Adipocyte (in vitro differentiated cells): Measurements from ENCODE around the gene PARL.

Experiments
- DNase-seq: peaks from one replicate; pipeline ENCODE4 v3.0.0-alpha.2; 2015; ENCODE audit warnings: low read depth
- H3K27me3 ChIP-seq: replicated peaks from 2 replicates; pipeline ENCODE4 v1.7.0; 2013; ENCODE audit warnings: mild to moderate bottlenecking, low read length, moderate library complexity; ENCODE audit not compliant: control insufficient read depth, insufficient read depth
- H3K36me3 ChIP-seq: 2 replicates; pipeline ENCODE4 v1.7.0; 2013; ENCODE audit warnings: low read length, mild to moderate bottlenecking, moderate library complexity; ENCODE audit not compliant: control insufficient read depth, insufficient read depth, severe bottlenecking
- H3K4me1 ChIP-seq: 2 replicates; pipeline ENCODE4 v1.7.0; 2013; ENCODE audit warnings: mild to moderate bottlenecking, low read length, moderate library complexity; ENCODE audit not compliant: control insufficient read depth, insufficient read depth
- H3K4me3 ChIP-seq: 2 replicates; pipeline ENCODE4 v1.7.0; 2013; ENCODE audit warnings: mild to moderate bottlenecking, low read length, moderate library complexity
- H3K9ac ChIP-seq: 2 replicates; pipeline ENCODE4 v1.7.0; 2013; ENCODE audit warnings: mild to moderate bottlenecking, low read length, moderate library complexity
- H3K9me3 ChIP-seq: 2 replicates; pipeline ENCODE4 v1.7.0; 2013; ENCODE audit warnings: mild to moderate bottlenecking, low read length, moderate library complexity; ENCODE audit not compliant: control insufficient read depth

Gene PARL

DNA sequence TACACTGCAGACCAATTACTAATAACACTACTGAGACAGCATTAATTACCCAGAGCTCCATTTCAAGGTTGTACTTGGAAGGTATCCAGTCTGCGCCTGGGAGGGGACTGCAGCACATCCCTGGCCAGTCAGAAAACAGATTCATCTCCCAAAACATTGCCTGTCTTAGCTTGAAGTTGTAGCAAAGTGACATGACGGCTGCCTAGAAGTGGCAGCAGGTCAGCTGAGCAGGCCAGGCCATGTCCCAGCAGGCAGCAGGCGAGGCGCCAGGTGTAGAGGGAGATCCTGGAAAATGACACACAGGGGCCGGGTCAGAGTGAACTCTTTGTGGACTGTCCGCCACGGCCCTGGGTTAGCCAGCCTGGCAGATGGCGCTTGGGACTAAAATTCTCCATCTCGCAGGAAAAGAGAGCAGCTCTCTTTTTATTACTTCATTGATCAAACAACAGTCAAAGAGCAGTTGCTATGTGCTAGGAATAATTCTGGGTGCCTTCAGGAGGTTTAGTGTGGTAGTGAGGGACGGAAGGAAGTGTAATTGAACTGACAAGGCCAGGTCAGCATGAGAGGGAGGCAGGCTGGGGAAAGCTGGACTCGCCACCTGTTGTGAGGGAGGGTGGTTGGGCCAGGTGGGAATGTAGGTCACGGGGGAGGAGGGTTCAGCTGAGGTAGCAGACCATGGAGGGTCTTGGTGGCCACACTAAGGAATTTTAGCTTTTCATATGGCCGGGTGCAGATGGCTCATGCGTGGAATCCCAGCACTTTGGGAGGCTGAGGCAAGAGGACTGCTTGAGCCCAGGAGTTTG is 58.0 kb downstream of the PARL start:
- no peak for DNase-seq
- peaks cover 24% of the 10 kb centered on the region for H3K36me3 ChIP-seq
- no peak overlapping the region for H3K4me3 ChIP-seq
- H3K9me3 ChIP-seq: no peaks in the 10 kb centered on the region
- H3K4me1 ChIP-seq: peaks cover 5% of the 10 kb centered on the region
- no peaks in the 10 kb centered on the region for H3K27me3 ChIP-seq
- no peak overlapping the region for H3K9ac ChIP-seq

DNA sequence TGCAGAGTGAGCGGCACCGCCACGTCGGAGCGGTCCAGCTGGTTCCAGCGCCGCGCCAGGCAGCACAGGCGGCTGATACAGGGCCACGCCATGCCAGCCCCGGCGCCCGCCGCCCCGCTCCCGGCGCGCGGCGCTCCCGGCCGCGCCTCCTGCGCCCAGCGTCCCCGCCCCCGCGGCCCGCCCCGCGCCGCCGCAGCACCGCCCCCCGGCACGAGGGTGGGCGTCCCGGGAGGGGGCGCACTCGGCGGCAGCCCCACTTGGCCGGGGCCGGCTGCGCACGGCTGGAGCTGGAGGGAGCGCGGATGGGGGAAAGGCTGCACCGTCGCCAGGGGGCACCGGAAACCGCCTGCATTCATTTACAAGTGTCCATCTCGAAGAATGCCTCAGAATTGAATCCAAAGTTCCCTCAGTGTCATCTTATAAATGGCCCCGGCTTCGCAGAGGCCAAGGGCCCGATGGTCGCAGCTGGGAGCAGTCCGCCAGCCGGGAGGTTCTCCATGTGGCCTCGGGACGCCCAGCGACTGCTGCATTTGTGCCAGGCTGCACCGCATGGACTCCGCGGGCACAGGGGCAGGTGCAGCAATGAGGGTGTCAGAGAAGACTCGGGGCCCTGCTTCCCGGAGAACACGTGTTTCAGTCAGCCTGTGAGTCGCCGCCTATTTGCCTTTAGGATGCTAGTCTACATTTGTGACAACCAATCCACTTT is 59.1 kb downstream of the PARL start, which contains the start of gene MAP6D1:
Gene MAP6D1, minus strand, starts transcription at position 122 of the 706 bp plus-strand sequence. Its CDS starts 30 bp downstream, at position 92.
- Histone ChIP-seq H3K4me1 (peaks cover 5% of the 10 kb centered on the region), H3K27me3 (no peaks in the 10 kb centered on the region), H3K36me3 (peaks cover 18% of the 10 kb centered on the region), H3K9me3 (no peaks in the 10 kb centered on the region), H3K9ac (peak within 1 kb of the TSS; percentile 54), H3K4me3 (peak within 1 kb of the TSS; percentile 83)
- DNase-seq: peak; percentile 71

GRCh38 chr3:183824761-183825455 is 59.8 kb downstream of the PARL start:
- Histone ChIP-seq H3K9me3 (no peaks in the 10 kb centered on the region), H3K4me3 (peak overlapping the region; percentile 83), H3K36me3 (peaks cover 11% of the 10 kb centered on the region), H3K4me1 (peaks cover 5% of the 10 kb centered on the region), H3K27me3 (no peaks in the 10 kb centered on the region), H3K9ac (peak overlapping the region; percentile 54)
- peak; percentile 46 for DNase-seq

DNA sequence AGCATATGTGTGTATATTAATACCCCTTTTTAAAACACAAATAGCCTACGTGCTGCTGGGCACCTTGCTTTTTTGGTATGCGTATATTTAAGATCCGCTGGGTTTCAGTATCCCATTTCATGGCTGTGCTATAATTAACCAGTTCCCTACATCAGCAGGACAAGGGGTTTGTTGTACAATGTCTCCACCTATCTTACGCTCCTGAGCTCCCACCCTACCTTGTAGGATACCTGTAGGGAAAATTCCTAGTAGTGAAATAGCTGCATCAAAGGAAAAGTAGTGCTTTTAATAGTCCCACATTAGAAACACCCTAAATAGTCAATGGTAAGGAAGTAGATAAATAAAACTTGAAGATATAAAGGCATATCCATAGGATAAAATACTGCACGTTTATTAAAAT is 60.7 kb downstream of the PARL start:
- Histone ChIP-seq H3K9ac (no peak overlapping the region), H3K4me1 (peaks cover 5% of the 10 kb centered on the region), H3K4me3 (no peak overlapping the region), H3K36me3 (peaks cover 2% of the 10 kb centered on the region), H3K27me3 (no peaks in the 10 kb centered on the region), H3K9me3 (no peaks in the 10 kb centered on the region)
- DNase-seq: no peak

- no peak for DNase-seq
- peaks cover 5% of the 10 kb centered on the region for H3K4me1 ChIP-seq
- H3K27me3 ChIP-seq: no peaks in the 10 kb centered on the region
- no peak overlapping the region for H3K9ac ChIP-seq
- no peaks in the 10 kb centered on the region for H3K9me3 ChIP-seq
- no peak overlapping the region for H3K4me3 ChIP-seq
- no peaks in the 10 kb centered on the region for H3K36me3 ChIP-seq
These were observed 62.0 kb downstream of the PARL start for GRCh38 chr3:183822631-183823030.

- Histone ChIP-seq H3K9ac (no peak overlapping the region), H3K27me3 (no peaks in the 10 kb centered on the region), H3K9me3 (no peaks in the 10 kb centered on the region)
These were observed 64.8 kb downstream of the PARL start for GRCh38 chr3:183819831-183820230.

GRCh38 chr3:183818706-183819624 is 65.7 kb downstream of the PARL start:
- Histone ChIP-seq H3K27me3 (no peaks in the 10 kb centered on the region), H3K36me3 (no peaks in the 10 kb centered on the region), H3K4me3 (no peak overlapping the region), H3K4me1 (no peaks in the 10 kb centered on the region), H3K9ac (no peak overlapping the region), H3K9me3 (no peaks in the 10 kb centered on the region)
- DNase-seq: no peak

More at GRCh38 chr3:183819831-183820230, 64.8 kb downstream of the PARL start:
- peaks cover 4% of the 10 kb centered on the region for H3K4me1 ChIP-seq
- no peak for DNase-seq
- no peaks in the 10 kb centered on the region for H3K36me3 ChIP-seq
- no peak overlapping the region for H3K4me3 ChIP-seq

- no peaks in the 10 kb centered on the region for H3K36me3 ChIP-seq
- no peaks in the 10 kb centered on the region for H3K9me3 ChIP-seq
- no peaks in the 10 kb centered on the region for H3K4me1 ChIP-seq
- no peak overlapping the region for H3K4me3 ChIP-seq
- DNase-seq: no peak
- H3K27me3 ChIP-seq: no peaks in the 10 kb centered on the region
- no peak overlapping the region for H3K9ac ChIP-seq
These were observed 66.5 kb downstream of the PARL start for GRCh38 chr3:183818041-183818620.

- no peak overlapping the region for H3K4me3 ChIP-seq
- DNase-seq: no peak
- H3K27me3 ChIP-seq: no peaks in the 10 kb centered on the region
- H3K9me3 ChIP-seq: no peaks in the 10 kb centered on the region
- H3K36me3 ChIP-seq: no peaks in the 10 kb centered on the region
- H3K4me1 ChIP-seq: no peaks in the 10 kb centered on the region
- H3K9ac ChIP-seq: no peak overlapping the region
These were observed 67.0 kb downstream of the PARL start for GRCh38 chr3:183817639-183818038.

GRCh38 chr3:183816681-183817510 is 67.8 kb downstream of the PARL start:
- no peak for DNase-seq
- H3K36me3 ChIP-seq: no peaks in the 10 kb centered on the region
- H3K4me3 ChIP-seq: no peak overlapping the region
- H3K4me1 ChIP-seq: no peaks in the 10 kb centered on the region
- H3K27me3 ChIP-seq: no peaks in the 10 kb centered on the region
- no peaks in the 10 kb centered on the region for H3K9me3 ChIP-seq
- H3K9ac ChIP-seq: no peak overlapping the region
